Measurements from ENCODE around the gene FLVCR2.

Gene FLVCR2

DNA sequence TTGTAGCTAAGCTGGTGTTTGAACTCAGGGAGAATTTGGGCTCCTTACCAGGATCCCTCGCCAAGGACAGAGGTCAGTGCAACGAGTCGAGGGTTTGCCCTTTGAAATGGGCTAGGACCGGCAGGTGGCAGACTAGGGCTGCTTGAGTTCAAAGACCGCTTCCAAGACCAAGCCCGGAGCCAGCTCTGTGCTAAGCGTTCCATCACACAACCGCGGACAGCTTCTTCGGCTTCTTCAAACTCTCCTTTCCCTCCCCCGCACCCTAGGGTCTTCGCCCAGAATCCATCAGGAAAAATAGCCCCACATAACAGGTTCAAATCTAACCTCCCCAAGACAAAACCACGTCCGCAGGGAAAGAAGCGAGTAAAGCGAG, 705 bp upstream of the FLVCR2 start:
- TF ChIP-seq YY1 (IDR thresholded peaks at IDR 0.05; ENCODE audit: insufficient read depth, insufficient read length) (no peak), ZNF274 (IDR thresholded peaks at IDR 0.05; ENCODE audit: low read depth, low read length) (no peak), SUZ12 (IDR thresholded peaks at IDR 0.05; ENCODE audit: extremely low read depth, insufficient read depth, insufficient read length) (no peak)
- peak overlapping the region; percentile 34 for H3K4me3 ChIP-seq (ENCODE audit: insufficient read length, low read depth)
- no peaks in the 10 kb centered on the region for H3K36me3 ChIP-seq (ENCODE audit: insufficient read depth, insufficient read length, low read length)
- H3K9ac ChIP-seq (ENCODE audit: insufficient read length, low read depth), result peak overlapping the region; percentile 23
- peaks cover 2% of the 10 kb centered on the region for H3K4me1 ChIP-seq (ENCODE audit: insufficient read depth, insufficient read length)
- peak; percentile 78 for DNase-seq (ENCODE audit: low read depth, low spot score)
- H3K9me3 ChIP-seq (ENCODE audit: insufficient read depth, low read length), result no peaks in the 10 kb centered on the region
- no peaks in the 10 kb centered on the region for H3K27me3 ChIP-seq (ENCODE audit: insufficient read depth, insufficient read length)

DNA sequence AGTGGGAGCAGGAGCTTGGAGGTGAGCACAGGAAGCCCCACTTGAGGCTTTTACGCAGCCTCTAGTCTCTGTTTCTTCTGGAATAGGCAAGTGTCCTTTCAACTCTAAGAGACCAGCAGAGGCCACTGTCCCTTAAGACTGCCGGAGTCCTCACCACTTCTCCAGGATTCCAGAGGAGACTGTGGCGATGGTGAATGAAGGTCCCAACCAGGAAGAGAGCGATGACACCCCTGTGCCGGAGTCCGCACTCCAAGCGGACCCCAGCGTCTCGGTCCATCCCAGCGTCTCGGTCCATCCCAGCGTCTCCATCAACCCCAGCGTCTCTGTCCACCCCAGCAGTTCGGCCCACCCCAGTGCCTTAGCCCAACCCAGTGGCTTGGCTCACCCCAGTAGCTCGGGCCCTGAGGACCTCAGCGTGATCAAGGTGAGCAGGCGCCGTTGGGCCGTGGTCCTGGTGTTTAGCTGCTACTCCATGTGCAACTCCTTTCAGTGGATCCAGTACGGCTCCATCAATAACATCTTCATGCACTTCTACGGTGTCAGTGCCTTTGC, 442 bp downstream of the FLVCR2 start:
- Histone ChIP-seq H3K27me3 (ENCODE audit: insufficient read depth, insufficient read length) (no peaks in the 10 kb centered on the region), H3K9me3 (ENCODE audit: insufficient read depth, low read length) (no peaks in the 10 kb centered on the region), H3K4me1 (ENCODE audit: insufficient read depth, insufficient read length) (peaks cover 2% of the 10 kb centered on the region), H3K36me3 (ENCODE audit: insufficient read depth, insufficient read length, low read length) (no peaks in the 10 kb centered on the region), H3K4me3 (ENCODE audit: insufficient read length, low read depth) (peak overlapping the region; percentile 39), H3K9ac (ENCODE audit: insufficient read length, low read depth) (peak overlapping the region; percentile 62)
- TF ChIP-seq YY1 (IDR thresholded peaks at IDR 0.05; ENCODE audit: insufficient read depth, insufficient read length), result no peak
- TF ChIP-seq SUZ12 (IDR thresholded peaks at IDR 0.05; ENCODE audit: extremely low read depth, insufficient read depth, insufficient read length), result no peak
- no peak for TF ChIP-seq ZNF274 (IDR thresholded peaks at IDR 0.05; ENCODE audit: low read depth, low read length)
- DNase-seq (ENCODE audit: low read depth, low spot score), result no peak

DNA sequence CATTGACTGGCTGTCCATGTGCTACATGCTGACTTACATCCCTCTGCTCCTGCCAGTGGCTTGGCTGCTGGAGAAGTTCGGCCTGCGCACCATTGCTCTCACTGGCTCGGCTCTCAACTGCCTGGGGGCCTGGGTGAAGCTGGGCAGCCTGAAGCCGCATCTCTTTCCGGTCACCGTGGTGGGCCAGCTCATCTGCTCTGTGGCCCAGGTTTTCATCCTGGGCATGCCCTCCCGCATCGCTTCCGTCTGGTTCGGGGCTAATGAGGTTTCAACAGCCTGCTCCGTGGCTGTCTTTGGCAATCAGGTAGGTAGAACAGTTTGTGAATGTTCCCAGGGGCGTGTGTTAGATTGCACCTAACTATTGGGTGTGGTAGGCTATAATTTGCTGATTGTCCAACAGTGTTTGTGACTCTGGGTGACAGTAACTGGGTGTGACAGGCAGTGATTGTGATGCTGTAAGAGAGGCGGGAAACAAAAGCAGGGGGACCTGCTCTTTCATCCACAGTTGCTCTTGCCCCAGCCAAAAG, 981 bp downstream of the FLVCR2 start:
- Histone ChIP-seq H3K9ac (ENCODE audit: insufficient read length, low read depth) (peak overlapping the region; percentile 62), H3K4me1 (ENCODE audit: insufficient read depth, insufficient read length) (peaks cover 2% of the 10 kb centered on the region), H3K27me3 (ENCODE audit: insufficient read depth, insufficient read length) (no peaks in the 10 kb centered on the region), H3K4me3 (ENCODE audit: insufficient read length, low read depth) (peak overlapping the region; percentile 39), H3K36me3 (ENCODE audit: insufficient read depth, insufficient read length, low read length) (no peaks in the 10 kb centered on the region), H3K9me3 (ENCODE audit: insufficient read depth, low read length) (no peaks in the 10 kb centered on the region)
- no peak for DNase-seq (ENCODE audit: low read depth, low spot score)
- no peak for TF ChIP-seq ZNF274 (IDR thresholded peaks at IDR 0.05; ENCODE audit: low read depth, low read length)
- TF ChIP-seq SUZ12 (IDR thresholded peaks at IDR 0.05; ENCODE audit: extremely low read depth, insufficient read depth, insufficient read length), result no peak
- TF ChIP-seq YY1 (IDR thresholded peaks at IDR 0.05; ENCODE audit: insufficient read depth, insufficient read length), result no peak

DNA sequence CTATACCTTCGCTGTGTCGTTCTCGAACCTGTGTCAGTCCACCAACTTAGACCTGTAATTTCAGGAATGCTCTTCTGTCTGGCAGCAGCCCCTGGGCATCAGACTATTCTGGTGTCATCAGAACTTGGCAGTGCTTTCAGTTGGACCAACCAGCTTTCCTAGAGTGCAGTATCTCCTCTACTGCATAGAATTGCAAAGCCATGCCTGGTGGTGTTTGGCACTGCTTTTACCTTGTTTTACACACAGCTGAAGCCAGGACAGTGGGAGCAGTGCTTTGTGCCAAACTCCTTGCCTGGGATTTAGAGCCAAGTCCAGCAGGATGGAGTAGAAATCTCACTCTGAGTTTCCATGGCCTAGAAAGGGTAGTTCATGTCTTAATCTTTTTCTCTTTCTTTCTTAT, 1.5 kb downstream of the FLVCR2 start:
- no peak overlapping the region for H3K4me3 ChIP-seq (ENCODE audit: insufficient read length, low read depth)
- peaks cover 2% of the 10 kb centered on the region for H3K4me1 ChIP-seq (ENCODE audit: insufficient read depth, insufficient read length)
- H3K27me3 ChIP-seq (ENCODE audit: insufficient read depth, insufficient read length), result no peaks in the 10 kb centered on the region
- TF ChIP-seq ZNF274 (IDR thresholded peaks at IDR 0.05; ENCODE audit: low read depth, low read length), result no peak
- TF ChIP-seq SUZ12 (IDR thresholded peaks at IDR 0.05; ENCODE audit: extremely low read depth, insufficient read depth, insufficient read length), result no peak
- TF ChIP-seq YY1 (IDR thresholded peaks at IDR 0.05; ENCODE audit: insufficient read depth, insufficient read length), result no peak
- H3K9me3 ChIP-seq (ENCODE audit: insufficient read depth, low read length), result no peaks in the 10 kb centered on the region
- no peak overlapping the region for H3K9ac ChIP-seq (ENCODE audit: insufficient read length, low read depth)
- no peak for DNase-seq (ENCODE audit: low read depth, low spot score)
- H3K36me3 ChIP-seq (ENCODE audit: insufficient read depth, insufficient read length, low read length), result no peaks in the 10 kb centered on the region

DNA sequence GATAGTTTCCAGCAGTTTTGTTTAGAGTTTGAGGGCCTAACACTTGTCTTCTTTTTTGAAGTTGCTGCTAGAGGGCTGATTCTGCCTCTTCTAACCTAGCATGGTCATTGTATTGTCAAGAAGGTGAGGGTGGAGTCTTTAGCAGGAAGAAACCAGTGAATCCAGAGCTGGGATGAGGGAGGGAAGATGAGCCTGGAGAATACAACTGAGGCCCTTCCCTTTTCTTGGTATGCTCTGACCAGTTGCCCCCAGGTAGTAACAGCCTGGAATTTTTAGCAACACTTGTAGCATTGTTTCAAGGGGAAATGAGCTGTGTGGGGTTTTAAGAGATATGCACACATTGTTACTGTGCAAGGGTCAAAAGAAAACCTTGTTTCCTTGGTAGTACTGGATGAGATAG, 9.0 kb downstream of the FLVCR2 start:
- no peak for DNase-seq (ENCODE audit: low read depth, low spot score)
- no peak overlapping the region for H3K9ac ChIP-seq (ENCODE audit: insufficient read length, low read depth)
- peaks cover 6% of the 10 kb centered on the region; the same call in 1 of the 2 replicates for H3K9me3 ChIP-seq (ENCODE audit: insufficient read depth, low read length)
- H3K27me3 ChIP-seq (ENCODE audit: insufficient read depth, insufficient read length), result no peaks in the 10 kb centered on the region
- H3K36me3 ChIP-seq (ENCODE audit: insufficient read depth, insufficient read length, low read length), result peaks cover 3% of the 10 kb centered on the region
- TF ChIP-seq YY1 (IDR thresholded peaks at IDR 0.05; ENCODE audit: insufficient read depth, insufficient read length) (no peak), ZNF274 (IDR thresholded peaks at IDR 0.05; ENCODE audit: low read depth, low read length) (no peak), SUZ12 (IDR thresholded peaks at IDR 0.05; ENCODE audit: extremely low read depth, insufficient read depth, insufficient read length) (no peak)
- H3K4me1 ChIP-seq (ENCODE audit: insufficient read depth, insufficient read length), result no peaks in the 10 kb centered on the region
- no peak overlapping the region for H3K4me3 ChIP-seq (ENCODE audit: insufficient read length, low read depth)

DNA sequence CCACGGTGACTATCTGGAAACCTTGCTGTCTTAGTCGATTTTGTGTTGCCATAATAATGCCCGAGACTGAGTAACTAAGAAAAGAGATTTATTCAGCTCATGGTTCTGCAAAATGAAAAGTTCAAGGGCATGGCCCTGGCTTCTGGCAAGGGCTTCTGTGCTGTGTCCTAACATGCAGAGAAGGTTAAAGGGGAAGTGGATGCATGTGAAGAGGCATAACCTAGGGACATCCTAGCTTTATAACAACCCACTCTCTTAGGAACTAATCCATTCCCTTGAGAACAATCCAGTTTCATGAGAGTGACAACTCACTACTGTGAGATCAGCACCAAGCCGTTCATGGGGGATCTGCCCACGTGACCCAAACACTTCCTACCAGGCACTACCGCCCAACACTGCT, 11.5 kb downstream of the FLVCR2 start:
- Histone ChIP-seq H3K27me3 (ENCODE audit: insufficient read depth, insufficient read length) (no peaks in the 10 kb centered on the region), H3K4me3 (ENCODE audit: insufficient read length, low read depth) (no peak overlapping the region), H3K9me3 (ENCODE audit: insufficient read depth, low read length) (peaks cover 6% of the 10 kb centered on the region; the same call in 1 of the 2 replicates), H3K36me3 (ENCODE audit: insufficient read depth, insufficient read length, low read length) (peaks cover 3% of the 10 kb centered on the region), H3K4me1 (ENCODE audit: insufficient read depth, insufficient read length) (no peaks in the 10 kb centered on the region), H3K9ac (ENCODE audit: insufficient read length, low read depth) (no peak overlapping the region)
- no peak for TF ChIP-seq SUZ12 (IDR thresholded peaks at IDR 0.05; ENCODE audit: extremely low read depth, insufficient read depth, insufficient read length)
- no peak for TF ChIP-seq YY1 (IDR thresholded peaks at IDR 0.05; ENCODE audit: insufficient read depth, insufficient read length)
- no peak for TF ChIP-seq ZNF274 (IDR thresholded peaks at IDR 0.05; ENCODE audit: low read depth, low read length)
- no peak for DNase-seq (ENCODE audit: low read depth, low spot score)

DNA sequence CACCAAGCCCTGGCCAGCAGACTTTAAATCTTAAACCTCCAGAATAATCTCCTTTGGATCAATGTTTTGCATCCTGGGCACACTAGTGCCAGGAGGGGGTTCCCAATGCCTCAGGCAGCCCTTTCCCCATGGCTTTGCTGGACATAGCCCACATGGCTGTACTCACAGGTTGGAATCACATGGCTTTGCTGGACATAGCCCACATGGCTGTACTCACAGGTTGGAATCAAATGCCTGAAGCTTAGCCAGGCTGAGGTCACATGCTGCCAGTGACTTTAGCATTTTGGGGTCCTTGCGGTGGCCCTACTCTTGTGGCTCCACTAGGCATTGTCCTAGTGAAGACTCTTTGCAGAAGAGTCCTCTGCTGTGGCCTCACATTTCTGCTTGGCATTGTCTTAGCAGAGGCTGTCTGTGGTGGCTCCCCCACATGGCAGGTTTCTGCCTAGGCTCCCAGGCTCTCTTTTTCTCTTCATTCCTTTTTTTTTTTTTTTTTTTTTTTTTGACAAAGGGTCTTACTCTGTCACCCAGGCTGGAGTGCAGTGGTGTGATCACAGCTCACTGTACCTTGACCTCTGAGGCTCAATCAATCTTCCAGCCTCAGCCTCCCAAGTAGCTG, 13.0 kb downstream of the FLVCR2 start:
- Histone ChIP-seq H3K4me1 (ENCODE audit: insufficient read depth, insufficient read length) (no peaks in the 10 kb centered on the region), H3K9me3 (ENCODE audit: insufficient read depth, low read length) (peaks cover 6% of the 10 kb centered on the region; the same call in 1 of the 2 replicates), H3K36me3 (ENCODE audit: insufficient read depth, insufficient read length, low read length) (peaks cover 3% of the 10 kb centered on the region), H3K4me3 (ENCODE audit: insufficient read length, low read depth) (no peak overlapping the region), H3K9ac (ENCODE audit: insufficient read length, low read depth) (no peak overlapping the region), H3K27me3 (ENCODE audit: insufficient read depth, insufficient read length) (no peaks in the 10 kb centered on the region)
- TF ChIP-seq SUZ12 (IDR thresholded peaks at IDR 0.05; ENCODE audit: extremely low read depth, insufficient read depth, insufficient read length) (no peak), ZNF274 (IDR thresholded peaks at IDR 0.05; ENCODE audit: low read depth, low read length) (no peak), YY1 (IDR thresholded peaks at IDR 0.05; ENCODE audit: insufficient read depth, insufficient read length) (no peak)
- no peak for DNase-seq (ENCODE audit: low read depth, low spot score)

Data from NT2/D1 (cell line).